ENCODE data around the gene ERC1. TPM values are rescaled to one million over a fixed set of nuclear protein-coding genes. Genes with fewer than 3 reads are reported as not detected.

The ERC1 gene
- total and polyA plus RNA-seq, 2 experiments from 2014 or later: 18.4 to 29.7 TPM

DNA sequence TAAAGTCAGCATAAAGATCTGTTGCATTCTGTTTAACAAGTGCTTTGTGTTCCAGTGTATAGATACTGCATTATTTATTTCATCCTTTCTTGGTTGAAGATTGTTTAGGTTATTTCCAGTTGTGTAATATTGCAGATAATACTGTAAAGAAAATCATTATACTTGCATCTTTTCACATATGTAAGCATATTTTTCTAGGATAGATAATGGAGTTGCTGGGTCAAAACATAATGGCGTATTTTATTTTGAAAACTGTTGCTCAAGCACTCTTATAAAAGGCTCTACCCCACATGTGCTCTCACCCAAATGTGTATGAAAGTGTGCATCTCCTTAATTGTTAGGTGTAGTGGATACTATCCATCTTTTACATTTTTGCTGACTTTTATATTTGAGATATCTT is 329.0 kb downstream of the ERC1 start:
- Histone ChIP-seq H3K79me2 (no peaks in the 10 kb centered on the region), H3K9me2 (replicated peaks; ENCODE audit: insufficient read depth) (no peaks in the 10 kb centered on the region), H3K9me3 (ENCODE audit: low read depth) (no peaks in the 10 kb centered on the region), H3K4me1 (ENCODE audit: insufficient read depth) (peaks cover 12% of the 10 kb centered on the region), H3K27me3 (no peaks in the 10 kb centered on the region), H3K4me2 (no peak overlapping the region), H3K27ac (no peak overlapping the region), H3K4me3 (no peak overlapping the region), H3K36me3 (replicated peaks; ENCODE audit: insufficient read depth, low read depth) (no peaks in the 10 kb centered on the region), H2AFZ (no peak overlapping the region), H4K20me1 (ENCODE audit: insufficient read depth, poor library complexity, severe bottlenecking) (no peaks in the 10 kb centered on the region)
- DNase-seq (ENCODE audit: low spot score): no peak
- TF ChIP-seq EZH2 (IDR thresholded peaks at IDR 0.05; ENCODE audit: borderline replicate concordance) (no peak), CTCF (IDR thresholded peaks at IDR 0.05; ENCODE audit: poor library complexity) (no peak), EZH2phosphoT487 (IDR thresholded peaks at IDR 0.05; ENCODE audit: low read depth, severe bottlenecking, unreplicated experiment) (no peak)
- 97% methylated on average over 1 of the region's 1 CpG for WGBS (ENCODE audit: low lambda C conversion rate, missing lambda C conversion rate)

DNA sequence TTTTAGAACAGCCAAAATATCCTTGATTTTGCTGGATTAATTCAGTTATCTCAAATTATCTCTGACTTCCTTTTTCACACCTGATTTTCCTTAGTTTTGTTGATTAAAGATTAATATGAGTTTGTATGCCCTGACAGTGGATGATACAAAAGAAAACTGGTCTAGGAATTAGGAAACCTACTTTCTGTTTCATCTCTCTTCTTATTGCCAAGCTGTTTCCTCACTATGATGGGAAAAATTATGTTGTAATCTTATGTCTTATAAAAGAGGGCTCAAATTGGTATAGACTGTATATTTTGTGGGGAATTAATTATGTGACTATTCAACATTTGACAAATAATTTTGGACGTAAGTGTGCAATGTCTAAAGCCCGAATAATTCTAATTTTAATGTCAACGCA is 331.8 kb downstream of the ERC1 start:
- H3K36me3 ChIP-seq (replicated peaks; ENCODE audit: insufficient read depth, low read depth): no peaks in the 10 kb centered on the region
- H3K9me3 ChIP-seq (ENCODE audit: low read depth): no peaks in the 10 kb centered on the region
- TF ChIP-seq EZH2 (IDR thresholded peaks at IDR 0.05; ENCODE audit: borderline replicate concordance): no peak
- TF ChIP-seq EZH2phosphoT487 (IDR thresholded peaks at IDR 0.05; ENCODE audit: low read depth, severe bottlenecking, unreplicated experiment): no peak
- no peak for TF ChIP-seq CTCF (IDR thresholded peaks at IDR 0.05; ENCODE audit: poor library complexity)
- H4K20me1 ChIP-seq (ENCODE audit: insufficient read depth, poor library complexity, severe bottlenecking): no peaks in the 10 kb centered on the region
- no peaks in the 10 kb centered on the region for H3K27me3 ChIP-seq
- H3K4me1 ChIP-seq (ENCODE audit: insufficient read depth): peaks cover 12% of the 10 kb centered on the region
- WGBS (ENCODE audit: low lambda C conversion rate, missing lambda C conversion rate): 98% methylated on average over 3 of the region's 3 CpGs
- no peak overlapping the region for H3K27ac ChIP-seq
- no peaks in the 10 kb centered on the region for H3K9me2 ChIP-seq (replicated peaks; ENCODE audit: insufficient read depth)
- H3K4me3 ChIP-seq: no peak overlapping the region
- no peaks in the 10 kb centered on the region for H3K79me2 ChIP-seq
- no peak overlapping the region for H3K4me2 ChIP-seq
- no peak for DNase-seq (ENCODE audit: low spot score)
- no peak overlapping the region for H2AFZ ChIP-seq

DNA sequence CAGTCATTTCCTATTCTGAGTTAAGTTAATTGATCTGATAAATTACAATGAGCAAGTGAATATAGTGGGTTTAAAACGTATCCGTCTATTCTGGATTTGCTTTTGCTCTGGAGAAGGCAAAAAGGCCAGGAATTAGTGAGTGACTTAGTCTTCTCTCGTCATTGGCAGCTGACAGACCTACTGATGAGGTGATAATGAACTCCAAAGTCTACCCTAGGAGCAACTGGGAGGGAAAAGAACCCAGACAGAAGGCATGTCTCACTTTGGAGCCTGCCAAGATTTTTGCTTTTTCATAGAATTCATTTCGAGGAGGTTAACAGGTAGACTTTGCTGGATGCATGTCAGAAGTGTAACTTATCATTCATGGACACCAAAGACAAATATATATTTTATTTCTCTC is 333.1 kb downstream of the ERC1 start:
- WGBS (ENCODE audit: low lambda C conversion rate, missing lambda C conversion rate): 63% methylated on average over 4 of the region's 4 CpGs

More for the DNA sequence above, 333.1 kb downstream of the ERC1 start:
- TF ChIP-seq EZH2phosphoT487 (IDR thresholded peaks at IDR 0.05; ENCODE audit: low read depth, severe bottlenecking, unreplicated experiment): no peak
- no peak for TF ChIP-seq CTCF (IDR thresholded peaks at IDR 0.05; ENCODE audit: poor library complexity)
- no peak for TF ChIP-seq EZH2 (IDR thresholded peaks at IDR 0.05; ENCODE audit: borderline replicate concordance)
- H3K9me3 ChIP-seq (ENCODE audit: low read depth): no peaks in the 10 kb centered on the region
- H3K36me3 ChIP-seq (replicated peaks; ENCODE audit: insufficient read depth, low read depth): no peaks in the 10 kb centered on the region
- H3K79me2 ChIP-seq: no peaks in the 10 kb centered on the region
- no peaks in the 10 kb centered on the region for H4K20me1 ChIP-seq (ENCODE audit: insufficient read depth, poor library complexity, severe bottlenecking)
- peaks cover under 1% of the 10 kb centered on the region for H3K4me1 ChIP-seq (ENCODE audit: insufficient read depth)
- DNase-seq (ENCODE audit: low spot score): no peak
- H3K27ac ChIP-seq: no peak overlapping the region
- H3K27me3 ChIP-seq: no peaks in the 10 kb centered on the region
- no peak overlapping the region for H2AFZ ChIP-seq
- no peaks in the 10 kb centered on the region for H3K9me2 ChIP-seq (replicated peaks; ENCODE audit: insufficient read depth)
- H3K4me3 ChIP-seq: no peak overlapping the region
- H3K4me2 ChIP-seq: no peak overlapping the region

All from hepatocyte (in vitro differentiated cells).